ENCODE results near the gene DLX4. TPM values are rescaled to one million over a fixed set of nuclear protein-coding genes. Genes with fewer than 3 reads are reported as not detected.

The DLX4 gene
- total RNA-seq, 1 experiment from 2014 or later: 11.2 TPM

GRCh38 chr17:49971848-49972485 is 3.0 kb downstream of the DLX4 start:
- ATAC-seq: no peak

GRCh38 chr17:49972486-49973270 is 3.7 kb downstream of the DLX4 start:
- Histone ChIP-seq H3K27me3 (ENCODE audit: control insufficient read depth, insufficient read depth, low read length) (peaks cover 5% of the 10 kb centered on the region), H3K4me1 (ENCODE audit: control insufficient read depth, insufficient read depth, low read length) (peaks cover 38% of the 10 kb centered on the region), H3K4me3 (ENCODE audit: low read depth in 2 of 2, low read length in 2 of 2) (no peak overlapping the region), H3K27ac (ENCODE audit: low read length) (no peak overlapping the region), H3K9me3 (ENCODE audit: control insufficient read depth, insufficient read depth, low read depth, low read length) (no peaks in the 10 kb centered on the region), H3K36me3 (ENCODE audit: control insufficient read depth, insufficient read depth, low read length) (no peaks in the 10 kb centered on the region)
- ATAC-seq (no peak), DNase-seq (ENCODE audit: low read depth, low spot score) (no peak)
- ChIA-PET POLR2A (no interaction called here), CTCF (no interaction called here)
- BruUV-seq (replicated peaks): no TSS peak
- TF ChIP-seq CTCF (IDR thresholded peaks at IDR 0.05) (no peak), TCF7L2 (IDR thresholded peaks at IDR 0.05; ENCODE audit: low read depth, low read length) (no peak), REST (IDR thresholded peaks at IDR 0.05; ENCODE audit: insufficient read depth in 1 of 2, low read depth in 2 of 2, low read length in 1 of 2) (no peak), SIN3A (IDR thresholded peaks at IDR 0.05; ENCODE audit: borderline replicate concordance, insufficient read depth, low read depth, low read length) (no peak), POLR2AphosphoS5 (IDR thresholded peaks at IDR 0.05; ENCODE audit: low read depth, low read length) (no peak)
- intact Hi-C loops (cut with micrococcal nuclease; ENCODE audit: unreplicated experiment): no loop called here
- in situ Hi-C loops (cut with HindIII; ENCODE audit: low pct_unique_long_range_greater_than_20kb, low sequenced_read_pairs): no loop called here

More at GRCh38 chr17:49971848-49972485, 3.0 kb downstream of the DLX4 start:
- no peaks in the 10 kb centered on the region for H3K36me3 ChIP-seq (ENCODE audit: control insufficient read depth, insufficient read depth, low read length)
- H3K9me3 ChIP-seq (ENCODE audit: control insufficient read depth, insufficient read depth, low read depth, low read length): no peaks in the 10 kb centered on the region
- POLR2A ChIA-PET: no interaction called here
- TF ChIP-seq CTCF (IDR thresholded peaks at IDR 0.05) (no peak), POLR2AphosphoS5 (IDR thresholded peaks at IDR 0.05; ENCODE audit: low read depth, low read length) (no peak), TCF7L2 (IDR thresholded peaks at IDR 0.05; ENCODE audit: low read depth, low read length) (no peak)
- no peak for DNase-seq (ENCODE audit: low read depth, low spot score)
- H3K27me3 ChIP-seq (ENCODE audit: control insufficient read depth, insufficient read depth, low read length): peaks cover 10% of the 10 kb centered on the region
- in situ Hi-C loops (cut with HindIII; ENCODE audit: low pct_unique_long_range_greater_than_20kb, low sequenced_read_pairs) (no loop called here), intact Hi-C loops (cut with micrococcal nuclease; ENCODE audit: unreplicated experiment) (no loop called here)
- no TSS peak for BruUV-seq (replicated peaks)
- no peak overlapping the region for H3K27ac ChIP-seq (ENCODE audit: low read length)
- CTCF ChIA-PET: no interaction called here
- no peak overlapping the region for H3K4me3 ChIP-seq (ENCODE audit: low read depth in 2 of 2, low read length in 2 of 2)
- peaks cover 31% of the 10 kb centered on the region for H3K4me1 ChIP-seq (ENCODE audit: control insufficient read depth, insufficient read depth, low read length)

Measured in Panc1 (cell line).